ENCODE data around the gene EVI2A. TPM values are rescaled to one million over a fixed set of nuclear protein-coding genes. Genes with fewer than 3 reads are reported as not detected.

Gene EVI2A
- polyA plus RNA-seq, 4 donors, result 1.3 to 9.5 (median 6.0) TPM

GRCh38 chr17:31310260-31310659 is 11.2 kb downstream of the EVI2A start:
- no peak for FAIRE-seq
- WGBS, 3 donors, result 24 to 55% (median 31%) methylated on average over 2 of the region's 2 CpGs
- DNase-seq, result no peak
- Histone ChIP-seq H3K4me1 (ENCODE audit: control insufficient read depth in 3 of 3, insufficient read depth in 2 of 3, low read depth in 1 of 3, low read length in 2 of 3) (peaks cover 0 to 3% (median 3%) of the 10 kb centered on the region in 3 donors), H3K27ac (ENCODE audit: low read depth in 1 of 3, low read length in 2 of 3) (peak overlapping the region in 2 of 3 donors; percentile 33 to 48), H3K27me3 (ENCODE audit: control insufficient read depth in 3 of 3, insufficient read depth in 3 of 3, low read length in 3 of 3) (no peaks in the 10 kb centered on the region), H3K36me3 (ENCODE audit: control insufficient read depth in 3 of 3, insufficient read depth in 2 of 3, low read depth in 1 of 3, low read length in 3 of 3) (peaks cover 0 to 5% (median 0%) of the 10 kb centered on the region in 3 donors), H3K9me3 (ENCODE audit: control insufficient read depth in 2 of 2, insufficient read depth in 1 of 2, low read depth in 1 of 2, low read length in 1 of 2) (no peaks in the 10 kb centered on the region), H3K4me3 (ENCODE audit: low read depth in 1 of 3, low read length in 3 of 3) (peak overlapping the region in 2 of 3 donors; percentile 0 to 7)

GRCh38 chr17:31309556-31309955 is 11.9 kb downstream of the EVI2A start:
- no peaks in the 10 kb centered on the region for H3K27me3 ChIP-seq (ENCODE audit: control insufficient read depth in 3 of 3, insufficient read depth in 3 of 3, low read length in 3 of 3)
- no peaks in the 10 kb centered on the region for H3K9me3 ChIP-seq (ENCODE audit: control insufficient read depth in 2 of 2, insufficient read depth in 1 of 2, low read depth in 1 of 2, low read length in 1 of 2)
- H3K4me1 ChIP-seq (ENCODE audit: control insufficient read depth in 3 of 3, insufficient read depth in 2 of 3, low read depth in 1 of 3, low read length in 2 of 3), result peaks cover 0 to 3% (median 3%) of the 10 kb centered on the region in 3 donors
- no peak overlapping the region for H3K4me3 ChIP-seq (ENCODE audit: low read depth in 1 of 3, low read length in 3 of 3)
- no peak for DNase-seq
- H3K27ac ChIP-seq (ENCODE audit: low read depth in 1 of 3, low read length in 2 of 3), result peak overlapping the region in 2 of 3 donors; percentile 10 to 16
- WGBS, 3 donors, result 69 to 90% (median 70%) methylated on average over 2 of the region's 2 CpGs
- peaks cover 0 to 5% (median 3%) of the 10 kb centered on the region in 3 donors for H3K36me3 ChIP-seq (ENCODE audit: control insufficient read depth in 3 of 3, insufficient read depth in 2 of 3, low read depth in 1 of 3, low read length in 3 of 3)
- FAIRE-seq, result no peak

- H3K4me3 ChIP-seq (ENCODE audit: low read depth in 1 of 3, low read length in 3 of 3), result no peak overlapping the region
- H3K4me1 ChIP-seq (ENCODE audit: control insufficient read depth in 3 of 3, insufficient read depth in 2 of 3, low read depth in 1 of 3, low read length in 2 of 3), result peaks cover 0 to 3% (median 3%) of the 10 kb centered on the region in 3 donors
- DNase-seq (peak; percentile 16 to 48), FAIRE-seq (no peak)
- H3K27me3 ChIP-seq (ENCODE audit: control insufficient read depth in 3 of 3, insufficient read depth in 3 of 3, low read length in 3 of 3), result no peaks in the 10 kb centered on the region
- peaks cover 0 to 5% (median 3%) of the 10 kb centered on the region in 3 donors for H3K36me3 ChIP-seq (ENCODE audit: control insufficient read depth in 3 of 3, insufficient read depth in 2 of 3, low read depth in 1 of 3, low read length in 3 of 3)
- H3K9me3 ChIP-seq (ENCODE audit: control insufficient read depth in 2 of 2, insufficient read depth in 1 of 2, low read depth in 1 of 2, low read length in 1 of 2), result no peaks in the 10 kb centered on the region
- 48 to 58% (median 57%) methylated on average over 5 of the region's 5 CpGs for WGBS, 3 donors
- H3K27ac ChIP-seq (ENCODE audit: low read depth in 1 of 3, low read length in 2 of 3), result peak overlapping the region in 2 of 3 donors; percentile 5 to 38
Measured at GRCh38 chr17:31308372-31309334, 12.8 kb downstream of the EVI2A start.

GRCh38 chr17:31307640-31308039 is 13.8 kb downstream of the EVI2A start:
- Histone ChIP-seq H3K27me3 (ENCODE audit: control insufficient read depth in 3 of 3, insufficient read depth in 3 of 3, low read length in 3 of 3) (no peaks in the 10 kb centered on the region), H3K27ac (ENCODE audit: low read depth in 1 of 3, low read length in 2 of 3) (no peak overlapping the region), H3K4me1 (ENCODE audit: control insufficient read depth in 3 of 3, insufficient read depth in 2 of 3, low read depth in 1 of 3, low read length in 2 of 3) (peaks cover 0 to 3% (median 3%) of the 10 kb centered on the region in 3 donors), H3K4me3 (ENCODE audit: low read depth in 1 of 3, low read length in 3 of 3) (no peak overlapping the region), H3K36me3 (ENCODE audit: control insufficient read depth in 3 of 3, insufficient read depth in 2 of 3, low read depth in 1 of 3, low read length in 3 of 3) (peaks cover 0 to 5% (median 3%) of the 10 kb centered on the region in 3 donors), H3K9me3 (ENCODE audit: control insufficient read depth in 2 of 2, insufficient read depth in 1 of 2, low read depth in 1 of 2, low read length in 1 of 2) (no peaks in the 10 kb centered on the region)
- 70 to 91% (median 74%) methylated on average over 1 of the region's 1 CpG for WGBS, 3 donors
- no peak for DNase-seq
- no peak for FAIRE-seq

- Histone ChIP-seq H3K9me3 (ENCODE audit: control insufficient read depth in 2 of 2, insufficient read depth in 1 of 2, low read depth in 1 of 2, low read length in 1 of 2) (no peaks in the 10 kb centered on the region), H3K27ac (ENCODE audit: low read depth in 1 of 3, low read length in 2 of 3) (no peak overlapping the region), H3K36me3 (ENCODE audit: control insufficient read depth in 3 of 3, insufficient read depth in 2 of 3, low read depth in 1 of 3, low read length in 3 of 3) (peaks cover 0 to 6% (median 0%) of the 10 kb centered on the region in 3 donors), H3K27me3 (ENCODE audit: control insufficient read depth in 3 of 3, insufficient read depth in 3 of 3, low read length in 3 of 3) (no peaks in the 10 kb centered on the region), H3K4me1 (ENCODE audit: control insufficient read depth in 3 of 3, insufficient read depth in 2 of 3, low read depth in 1 of 3, low read length in 2 of 3) (no peaks in the 10 kb centered on the region), H3K4me3 (ENCODE audit: low read depth in 1 of 3, low read length in 3 of 3) (no peak overlapping the region)
- DNase-seq (no peak), FAIRE-seq (no peak)
Measured at GRCh38 chr17:31299624-31300023, 21.8 kb downstream of the EVI2A start.

- peaks cover 0 to 3% (median 1%) of the 10 kb centered on the region in 3 donors for H3K36me3 ChIP-seq (ENCODE audit: control insufficient read depth in 3 of 3, insufficient read depth in 2 of 3, low read depth in 1 of 3, low read length in 3 of 3)
- H3K27ac ChIP-seq (ENCODE audit: low read depth in 1 of 3, low read length in 2 of 3), result no peak within 1 kb of the TSS
- H3K4me3 ChIP-seq (ENCODE audit: low read depth in 1 of 3, low read length in 3 of 3), result no peak within 1 kb of the TSS
- H3K9me3 ChIP-seq (ENCODE audit: control insufficient read depth in 2 of 2, insufficient read depth in 1 of 2, low read depth in 1 of 2, low read length in 1 of 2), result no peaks in the 10 kb centered on the region
- WGBS, 3 donors, result 90 to 94% (median 92%) methylated on average over 7 of the region's 7 CpGs
- FAIRE-seq (no peak), DNase-seq (no peak)
- no peaks in the 10 kb centered on the region for H3K27me3 ChIP-seq (ENCODE audit: control insufficient read depth in 3 of 3, insufficient read depth in 3 of 3, low read length in 3 of 3)
- H3K4me1 ChIP-seq (ENCODE audit: control insufficient read depth in 3 of 3, insufficient read depth in 2 of 3, low read depth in 1 of 3, low read length in 2 of 3), result no peaks in the 10 kb centered on the region
Measured at GRCh38 chr17:31297090-31297489, 24.3 kb downstream of the EVI2A start, which contains the start of gene OMG. Gene OMG, minus strand, starts transcription at chr17:31297239. Its CDS starts 908 bp downstream, at chr17:31296331.

GRCh38 chr17:31296142-31296541 is 25.3 kb downstream of the EVI2A start:
- Histone ChIP-seq H3K27ac (ENCODE audit: low read depth in 1 of 3, low read length in 2 of 3) (no peak overlapping the region), H3K4me1 (ENCODE audit: control insufficient read depth in 3 of 3, insufficient read depth in 2 of 3, low read depth in 1 of 3, low read length in 2 of 3) (no peaks in the 10 kb centered on the region), H3K9me3 (ENCODE audit: control insufficient read depth in 2 of 2, insufficient read depth in 1 of 2, low read depth in 1 of 2, low read length in 1 of 2) (no peaks in the 10 kb centered on the region), H3K4me3 (ENCODE audit: low read depth in 1 of 3, low read length in 3 of 3) (no peak overlapping the region), H3K36me3 (ENCODE audit: control insufficient read depth in 3 of 3, insufficient read depth in 2 of 3, low read depth in 1 of 3, low read length in 3 of 3) (peaks cover 0 to 3% (median 1%) of the 10 kb centered on the region in 3 donors), H3K27me3 (ENCODE audit: control insufficient read depth in 3 of 3, insufficient read depth in 3 of 3, low read length in 3 of 3) (no peaks in the 10 kb centered on the region)
- no peak for DNase-seq
- FAIRE-seq, result no peak
- WGBS, 3 donors, result 82 to 91% (median 91%) methylated on average over 2 of the region's 2 CpGs

- no peak for DNase-seq
- H3K4me1 ChIP-seq (ENCODE audit: control insufficient read depth in 3 of 3, insufficient read depth in 2 of 3, low read depth in 1 of 3, low read length in 2 of 3), result no peaks in the 10 kb centered on the region
- H3K9me3 ChIP-seq (ENCODE audit: control insufficient read depth in 2 of 2, insufficient read depth in 1 of 2, low read depth in 1 of 2, low read length in 1 of 2), result no peaks in the 10 kb centered on the region
- no peak overlapping the region for H3K27ac ChIP-seq (ENCODE audit: low read depth in 1 of 3, low read length in 2 of 3)
- FAIRE-seq, result no peak
- H3K27me3 ChIP-seq (ENCODE audit: control insufficient read depth in 3 of 3, insufficient read depth in 3 of 3, low read length in 3 of 3), result no peaks in the 10 kb centered on the region
- H3K4me3 ChIP-seq (ENCODE audit: low read depth in 1 of 3, low read length in 3 of 3), result no peak overlapping the region
- peaks cover 0 to 3% (median 1%) of the 10 kb centered on the region in 3 donors for H3K36me3 ChIP-seq (ENCODE audit: control insufficient read depth in 3 of 3, insufficient read depth in 2 of 3, low read depth in 1 of 3, low read length in 3 of 3)
- 90 to 100% (median 90%) methylated on average over 1 of the region's 1 CpG for WGBS, 3 donors
Measured at GRCh38 chr17:31295489-31295871, 25.9 kb downstream of the EVI2A start.

All from small intestine (tissue), 7 donors.